Vein endothelial cell (primary cell): ENCODE data around the gene EPRS1. TPM values are rescaled to one million over a fixed set of nuclear protein-coding genes. Genes with fewer than 3 reads are reported as not detected.

Experiments
- total RNA-seq: library from RNA; depleted of rRNA; stranded (reverse); fragments of >200 nt; gene quantifications from 2 replicates; pipeline ENCODE4 v1.2.3, GENCODE V29; 2012

EPRS1 gene
- 112 and 147 TPM in 2 replicates for total RNA-seq

GRCh38 chr1:220046052-220046930, at the start of gene EPRS1:
Gene EPRS1 (minus strand): TSS chr1:220046505. CDS start chr1:220046388, 117 bp downstream.

GRCh38 chr1:220094016-220094911, 48.0 kb upstream of the EPRS1 start, which contains the start of gene IARS2:
Gene IARS2 (plus strand): TSS chr1:220094132. CDS start chr1:220094217, 85 bp downstream.

GRCh38 chr1:220089650-220090556, 43.6 kb upstream of the EPRS1 start, which contains the start of gene BPNT1:
Gene BPNT1 (minus strand): TSS chr1:220089788. CDS start chr1:220079846, 9,942 bp downstream.

Other genes starting within 250 kb of the EPRS1 start
- not detected in 2 replicates for gene SLC30A10, start 117.9 kb downstream of the EPRS1 start, total RNA-seq
- gene BPNT1, start 43.3 kb upstream of the EPRS1 start, total RNA-seq = 23.8 and 29.4 TPM in 2 replicates
- gene IARS2, start 47.6 kb upstream of the EPRS1 start, total RNA-seq = 68.6 and 78.6 TPM in 2 replicates
- 31.7 and 35.9 TPM in 2 replicates for gene RAB3GAP2, start 225.9 kb upstream of the EPRS1 start, total RNA-seq